HG03159 (cell line): ENCODE measurements around the gene SASS6.
"Not testable (repeated sequence)": the region's sequence is repeated elsewhere in the genome, so short reads cannot be mapped to it uniquely, and the experiment has no call there.

Experiments
- ATAC-seq: cut with Tn5 transposase; IDR thresholded peaks from one replicate; pipeline ENCODE4 v1.9.1; 2021; ENCODE audit warnings: mild to moderate bottlenecking, moderate library complexity; ENCODE audit not compliant: unreplicated experiment

Gene SASS6

DNA sequence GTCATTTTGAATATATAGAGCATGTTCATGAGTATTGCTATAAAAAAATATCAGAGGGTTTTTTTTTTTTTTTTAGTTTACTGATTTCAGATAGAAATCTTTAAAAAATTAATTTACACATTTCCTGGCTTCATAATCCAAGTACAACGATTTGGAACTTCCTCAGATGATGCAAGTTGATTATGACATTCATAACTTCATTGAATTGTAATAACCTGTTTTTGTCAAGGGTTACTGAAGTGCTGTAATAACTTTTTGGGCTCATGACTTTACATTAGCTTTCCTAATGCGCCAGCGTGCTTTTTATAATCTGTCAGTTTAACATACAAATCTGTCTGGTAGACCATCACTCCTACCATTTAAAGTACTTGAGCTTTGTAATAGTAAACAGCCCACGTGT lies 81.3 kb downstream of the SASS6 start:
- no peak for ATAC-seq

GRCh38 chr1:100050139-100050538 lies 82.6 kb downstream of the SASS6 start:
- ATAC-seq, result no peak

DNA sequence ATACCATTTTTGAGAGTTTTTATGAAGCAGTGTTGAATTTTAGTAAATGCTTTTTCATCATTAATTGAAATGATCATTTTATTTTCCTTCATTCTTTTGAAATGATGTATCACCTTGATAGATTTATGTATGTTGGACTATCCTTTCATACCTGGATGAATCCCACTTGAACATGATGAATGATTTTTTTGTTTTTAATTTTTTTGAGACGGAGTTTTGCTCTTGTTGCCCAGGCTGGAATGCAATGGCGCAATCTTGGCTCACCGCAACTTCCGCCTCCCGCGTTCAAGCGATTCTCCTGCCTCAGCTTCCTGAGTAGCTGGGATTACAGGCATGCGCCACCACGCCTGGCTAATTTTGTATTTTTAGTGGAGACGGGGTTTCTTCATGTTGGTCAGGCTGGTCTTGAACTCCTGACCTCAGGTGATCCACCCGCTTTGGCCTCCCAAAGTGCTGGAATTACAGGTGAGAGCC lies 85.5 kb downstream of the SASS6 start:
- not testable (repeated sequence) for ATAC-seq

GRCh38 chr1:100045206-100045605 lies 87.5 kb downstream of the SASS6 start:
- ATAC-seq, result no peak

GRCh38 chr1:100039591-100039990 lies 93.1 kb downstream of the SASS6 start:
- no peak for ATAC-seq

GRCh38 chr1:100038660-100039287 lies 94.0 kb downstream of the SASS6 start:
- ATAC-seq, result peak; percentile 40

DNA sequence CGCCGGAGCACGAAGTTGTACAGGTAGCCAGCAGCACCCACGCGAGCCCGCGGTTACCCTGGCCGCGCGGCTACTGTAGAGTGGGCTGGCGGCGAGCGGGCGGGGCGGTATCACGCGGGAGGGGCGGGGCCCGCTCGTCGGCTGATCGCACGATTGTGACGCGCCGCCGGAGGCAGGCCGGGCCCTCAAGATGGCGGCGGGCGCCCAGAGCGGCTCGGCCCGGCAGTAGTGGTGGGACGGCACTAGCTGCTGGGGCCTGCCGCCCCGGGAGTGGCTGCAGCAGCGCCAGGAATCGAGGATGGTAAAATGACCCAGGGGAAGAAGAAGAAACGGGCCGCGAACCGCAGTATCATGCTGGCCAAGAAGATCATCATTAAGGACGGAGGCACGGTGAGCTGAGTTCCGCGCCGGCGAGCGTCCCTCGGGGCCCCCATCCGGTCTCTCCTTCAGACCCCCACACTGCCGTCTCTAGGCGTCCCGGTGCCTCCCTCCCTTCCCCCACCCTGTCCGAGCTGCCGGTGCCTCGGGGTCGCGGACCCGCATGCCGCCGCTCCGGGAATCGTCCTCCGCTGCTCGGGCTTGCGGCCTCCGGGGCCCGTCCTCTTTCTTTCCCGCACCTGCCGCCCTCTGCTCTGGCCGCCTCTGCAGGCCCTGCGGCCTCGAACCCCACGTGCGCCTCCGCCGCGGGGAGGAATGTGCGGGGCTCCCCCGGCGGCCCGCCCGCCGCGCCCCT lies 94.6 kb downstream of the SASS6 start:
- ATAC-seq, result peak; percentile 87

- no peak for ATAC-seq
Measured at GRCh38 chr1:100037656-100037926, 95.1 kb downstream of the SASS6 start.

GRCh38 chr1:100036718-100037655 lies 95.7 kb downstream of the SASS6 start:
- no peak for ATAC-seq

DNA sequence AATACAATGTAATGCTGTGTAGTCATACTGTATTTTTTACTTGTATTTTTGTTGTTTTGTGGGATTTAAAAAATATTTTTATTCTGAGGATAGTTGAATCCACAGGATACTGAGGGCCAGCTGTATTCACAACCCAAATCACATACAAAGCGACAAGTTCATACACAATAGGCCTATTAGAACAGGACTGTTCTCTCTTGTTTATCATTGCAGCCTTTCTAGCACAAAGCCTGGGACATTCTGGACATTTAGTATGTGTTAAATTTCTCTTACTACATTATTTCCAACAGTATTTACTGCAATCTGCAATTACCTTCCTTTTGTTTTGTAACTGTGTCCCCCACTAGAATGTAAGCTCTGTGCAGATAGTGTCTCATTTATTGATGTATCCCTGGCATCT lies 97.5 kb downstream of the SASS6 start:
- ATAC-seq, result no peak

- ATAC-seq, result no peak
Measured at GRCh38 chr1:100034470-100034869, 98.3 kb downstream of the SASS6 start.
